HS-5 (cell line): ENCODE measurements around the gene TMEM183A.

ENCODE experiments used
- DNase-seq: peaks from one replicate; pipeline ENCODE4 v3.0.0-alpha.2; 2012; ENCODE audit warnings: low read depth

The TMEM183A gene

DNA sequence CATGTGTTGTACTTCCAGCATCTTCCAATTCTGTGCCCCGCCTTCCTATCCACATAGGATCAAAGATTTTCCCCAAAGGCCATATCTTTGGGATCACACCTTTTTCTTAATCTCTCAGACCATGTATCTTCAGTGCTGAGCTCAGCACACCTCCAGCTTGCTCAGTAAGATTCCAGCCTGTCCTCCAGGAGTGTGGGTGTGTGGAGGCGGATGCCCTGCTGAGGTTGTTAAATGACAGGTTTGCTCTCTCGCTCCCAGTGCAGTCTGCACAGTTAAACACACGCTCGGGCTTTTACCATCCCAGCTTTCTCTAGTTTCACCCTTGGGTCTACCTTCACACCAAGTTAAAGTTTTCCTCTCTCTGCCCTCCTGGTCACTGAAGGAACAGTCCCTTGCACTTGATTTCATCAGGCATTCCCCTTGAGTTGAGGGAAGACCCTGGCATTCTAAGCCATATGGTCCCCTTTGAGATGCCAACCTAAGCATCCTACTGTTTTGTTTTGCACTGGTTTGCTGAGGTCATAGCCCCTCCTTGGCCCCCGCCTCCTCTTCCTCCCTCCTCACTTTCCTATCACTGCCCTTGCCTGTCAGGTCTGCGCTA, 64.9 kb downstream of the TMEM183A start:
- DNase-seq: no peak

DNA sequence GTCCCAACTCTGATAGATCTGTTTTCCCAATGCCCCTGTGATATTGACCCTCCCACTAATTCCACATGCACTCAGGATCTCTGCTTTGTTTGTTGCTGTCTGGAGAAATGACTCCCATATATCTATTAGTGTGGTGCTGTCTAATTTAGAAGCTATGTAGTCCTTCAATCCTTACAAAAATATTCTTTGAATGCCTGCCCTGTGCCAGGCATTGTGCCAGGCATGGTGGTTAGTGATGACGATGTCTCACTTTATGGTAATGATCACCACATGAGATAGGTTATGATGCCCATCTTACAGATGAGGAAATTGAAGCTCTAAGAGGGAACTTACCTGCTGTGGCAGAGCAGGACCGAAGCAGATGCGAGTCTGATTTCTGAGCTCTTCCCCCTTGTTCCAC, 65.7 kb downstream of the TMEM183A start:
- peak; percentile 29 for DNase-seq

DNA sequence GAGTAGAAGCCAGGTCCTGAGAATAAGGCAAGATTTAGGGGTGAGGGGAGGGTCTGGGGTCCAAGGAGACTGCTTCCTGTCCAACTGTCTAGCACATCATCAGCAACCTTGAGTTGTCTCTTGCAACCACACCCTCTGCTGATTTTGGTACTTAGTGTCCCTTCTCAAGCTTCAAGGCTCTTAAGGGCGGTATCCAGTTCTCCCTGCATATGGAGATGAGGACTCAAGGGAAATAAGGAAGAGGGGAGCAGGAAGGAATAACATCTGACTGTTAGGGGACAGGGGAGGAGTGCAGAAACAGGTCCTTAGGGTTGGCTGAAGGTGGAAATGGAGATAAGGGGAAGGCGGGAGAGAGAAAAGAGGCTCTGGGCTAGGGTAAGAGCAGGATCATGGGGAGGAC, 66.3 kb downstream of the TMEM183A start:
- DNase-seq: no peak
